Measurements from ENCODE around the gene KCNC1.

DNA sequence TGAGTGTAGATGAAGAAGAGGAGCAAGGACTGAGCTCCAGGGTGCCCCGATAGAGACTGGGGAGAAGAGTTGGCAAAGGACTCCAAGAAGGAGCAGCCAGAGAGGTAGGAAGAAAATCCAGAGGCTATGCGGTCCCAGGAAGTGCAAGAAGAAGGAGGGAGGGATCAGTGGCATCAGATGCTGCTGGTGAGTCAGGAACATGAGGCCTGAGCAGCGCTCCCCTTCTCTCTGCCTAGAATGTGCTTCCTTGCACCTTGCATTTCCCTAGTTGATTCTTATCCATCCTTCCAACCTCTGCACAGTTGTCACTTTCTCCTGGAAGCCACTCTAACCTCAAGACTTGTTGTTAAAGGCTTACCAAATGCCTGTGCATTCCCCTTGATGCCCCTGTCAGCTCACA is 21.3 kb downstream of the KCNC1 start:
- no peak for TF ChIP-seq EZH2 (IDR thresholded peaks at IDR 0.05; ENCODE audit: borderline replicate concordance, low read length)
- TF ChIP-seq, protein P1, sequence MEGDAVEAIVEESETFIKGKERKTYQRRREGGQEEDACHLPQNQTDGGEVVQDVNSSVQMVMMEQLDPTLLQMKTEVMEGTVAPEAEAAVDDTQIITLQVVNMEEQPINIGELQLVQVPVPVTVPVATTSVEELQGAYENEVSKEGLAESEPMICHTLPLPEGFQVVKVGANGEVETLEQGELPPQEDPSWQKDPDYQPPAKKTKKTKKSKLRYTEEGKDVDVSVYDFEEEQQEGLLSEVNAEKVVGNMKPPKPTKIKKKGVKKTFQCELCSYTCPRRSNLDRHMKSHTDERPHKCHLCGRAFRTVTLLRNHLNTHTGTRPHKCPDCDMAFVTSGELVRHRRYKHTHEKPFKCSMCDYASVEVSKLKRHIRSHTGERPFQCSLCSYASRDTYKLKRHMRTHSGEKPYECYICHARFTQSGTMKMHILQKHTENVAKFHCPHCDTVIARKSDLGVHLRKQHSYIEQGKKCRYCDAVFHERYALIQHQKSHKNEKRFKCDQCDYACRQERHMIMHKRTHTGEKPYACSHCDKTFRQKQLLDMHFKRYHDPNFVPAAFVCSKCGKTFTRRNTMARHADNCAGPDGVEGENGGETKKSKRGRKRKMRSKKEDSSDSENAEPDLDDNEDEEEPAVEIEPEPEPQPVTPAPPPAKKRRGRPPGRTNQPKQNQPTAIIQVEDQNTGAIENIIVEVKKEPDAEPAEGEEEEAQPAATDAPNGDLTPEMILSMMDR (conservative IDR thresholded peaks at IDR 0.05 in 1 of 2, IDR thresholded peaks at IDR 0.05 in 1 of 2; ENCODE audit: extremely low read depth in 1 of 2, insufficient read depth in 1 of 2, low read depth in 1 of 2, low read length in 2 of 2), result no peak
